Measurements from ENCODE around the gene PGM2. TPM values are rescaled to one million over a fixed set of nuclear protein-coding genes. Genes with fewer than 3 reads are reported as not detected.

PGM2 gene
- total and polyA plus RNA-seq, 12 donors = 5.9 to 16.4 (median 8.8) TPM

- Histone ChIP-seq H3K4me3 (no peak overlapping the region), H3K27ac (no peak overlapping the region), H3K36me3 (no peaks in the 10 kb centered on the region), H3K27me3 (no peaks in the 10 kb centered on the region), H3K9me3 (no peaks in the 10 kb centered on the region), H3K4me1 (no peaks in the 10 kb centered on the region)
- DNase-seq (peak in 1 of 2 donors; percentile 32), ATAC-seq (peak in 4 of 8 donors; percentile 29 to 76 (median 50))
- 24 to 27% methylated on average over 4 of the region's 4 CpGs for WGBS, 2 donors
- intact Hi-C loops (cut with DNase I) = loop anchor here in 8 of 10 donors (1.0 to 10.0 kb wide), 10 partner anchors 81 to 371 kb away; partner anchors contain the start of gene TBC1D1 (in 1 of the 8)
- TF ChIP-seq, protein P1, sequence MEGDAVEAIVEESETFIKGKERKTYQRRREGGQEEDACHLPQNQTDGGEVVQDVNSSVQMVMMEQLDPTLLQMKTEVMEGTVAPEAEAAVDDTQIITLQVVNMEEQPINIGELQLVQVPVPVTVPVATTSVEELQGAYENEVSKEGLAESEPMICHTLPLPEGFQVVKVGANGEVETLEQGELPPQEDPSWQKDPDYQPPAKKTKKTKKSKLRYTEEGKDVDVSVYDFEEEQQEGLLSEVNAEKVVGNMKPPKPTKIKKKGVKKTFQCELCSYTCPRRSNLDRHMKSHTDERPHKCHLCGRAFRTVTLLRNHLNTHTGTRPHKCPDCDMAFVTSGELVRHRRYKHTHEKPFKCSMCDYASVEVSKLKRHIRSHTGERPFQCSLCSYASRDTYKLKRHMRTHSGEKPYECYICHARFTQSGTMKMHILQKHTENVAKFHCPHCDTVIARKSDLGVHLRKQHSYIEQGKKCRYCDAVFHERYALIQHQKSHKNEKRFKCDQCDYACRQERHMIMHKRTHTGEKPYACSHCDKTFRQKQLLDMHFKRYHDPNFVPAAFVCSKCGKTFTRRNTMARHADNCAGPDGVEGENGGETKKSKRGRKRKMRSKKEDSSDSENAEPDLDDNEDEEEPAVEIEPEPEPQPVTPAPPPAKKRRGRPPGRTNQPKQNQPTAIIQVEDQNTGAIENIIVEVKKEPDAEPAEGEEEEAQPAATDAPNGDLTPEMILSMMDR (IDR thresholded peaks at IDR 0.05) = peak; percentile 21 to 76 (median 66)
Observed at GRCh38 chr4:37803348-37803973, 23.0 kb upstream of the PGM2 start.

GRCh38 chr4:37805091-37805490 lies 21.4 kb upstream of the PGM2 start:
- H3K36me3 ChIP-seq = no peaks in the 10 kb centered on the region
- no peaks in the 10 kb centered on the region for H3K4me1 ChIP-seq
- DNase-seq (no peak), ATAC-seq (no peak)
- no peak overlapping the region for H3K27ac ChIP-seq
- H3K4me3 ChIP-seq = no peak overlapping the region
- H3K9me3 ChIP-seq = no peaks in the 10 kb centered on the region
- TF ChIP-seq, protein P1 (IDR thresholded peaks at IDR 0.05) = no peak
- H3K27me3 ChIP-seq = no peaks in the 10 kb centered on the region
- intact Hi-C loops (cut with DNase I) = loop anchor here in 4 of 10 donors (2.0 to 10.0 kb wide), 6 partner anchors 80 to 370 kb away; partner anchors contain the start of gene TBC1D1 (in 1 of the 4)
- 84 to 89% methylated on average over 5 of the region's 5 CpGs for WGBS, 2 donors

DNA sequence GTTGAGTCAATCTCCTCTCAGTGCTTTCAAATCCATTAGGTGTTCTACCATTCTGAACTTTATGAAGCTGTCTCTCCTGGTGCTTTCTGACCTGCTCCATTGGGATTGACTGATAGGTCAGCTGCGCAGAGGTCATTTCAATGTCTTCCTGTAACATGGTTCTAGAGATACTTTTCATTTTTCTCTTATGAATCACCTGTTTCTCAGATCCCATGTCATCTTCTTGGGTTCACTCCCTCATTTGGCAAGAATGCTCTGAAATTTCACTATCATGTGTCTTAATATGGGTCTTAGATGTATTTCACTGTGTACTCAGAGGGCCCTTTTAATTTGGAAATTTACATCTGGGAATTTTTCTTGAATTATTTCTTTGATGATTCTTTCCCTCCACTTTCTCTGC lies 13.8 kb upstream of the PGM2 start:
- H3K9me3 ChIP-seq = no peaks in the 10 kb centered on the region
- 81 to 83% methylated on average over 1 of the region's 1 CpG for WGBS, 2 donors
- H3K27ac ChIP-seq = no peak overlapping the region
- H3K4me1 ChIP-seq = peaks cover 0 to 14% (median 0%) of the 10 kb centered on the region in 9 donors
- no peaks in the 10 kb centered on the region for H3K36me3 ChIP-seq
- TF ChIP-seq, protein P1 (IDR thresholded peaks at IDR 0.05) = no peak
- H3K27me3 ChIP-seq = no peaks in the 10 kb centered on the region
- intact Hi-C loops (cut with DNase I) = no loop called here
- DNase-seq (no peak), ATAC-seq (no peak)
- no peak overlapping the region for H3K4me3 ChIP-seq

DNA sequence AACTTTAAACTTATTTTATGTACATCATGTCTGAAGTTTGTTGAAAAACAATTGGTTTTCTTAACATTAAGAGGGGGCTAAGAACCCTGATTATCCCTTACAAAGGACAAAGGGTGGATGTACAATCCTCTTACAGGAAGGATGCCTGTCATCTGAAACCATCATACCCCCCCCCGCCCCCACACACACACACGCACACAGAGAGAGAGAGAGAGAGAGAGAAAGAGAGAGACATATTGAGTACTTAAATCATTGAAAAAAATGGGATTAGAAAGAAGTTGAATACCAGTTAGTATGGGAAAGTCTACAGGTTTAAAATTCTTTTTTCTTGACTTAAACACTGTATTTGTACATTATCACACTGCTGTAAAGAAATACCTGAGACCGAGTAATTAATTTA lies 10.9 kb upstream of the PGM2 start:
- ATAC-seq (no peak), DNase-seq (no peak)
- WGBS, 2 donors = 61 to 75% methylated on average over 3 of the region's 3 CpGs
- H3K27me3 ChIP-seq = no peaks in the 10 kb centered on the region
- no peaks in the 10 kb centered on the region for H3K9me3 ChIP-seq
- TF ChIP-seq, protein P1 (IDR thresholded peaks at IDR 0.05) = no peak
- H3K36me3 ChIP-seq = no peaks in the 10 kb centered on the region
- no peak overlapping the region for H3K4me3 ChIP-seq
- peaks cover 0 to 14% (median 0%) of the 10 kb centered on the region in 9 donors for H3K4me1 ChIP-seq
- intact Hi-C loops (cut with DNase I) = loop anchor here in 1 of 10 donors (5.0 kb wide), 1 partner anchor 72 kb away; no protein-coding TSS in a partner anchor
- H3K27ac ChIP-seq = peak overlapping the region in 1 of 10 donors; percentile 4
